ENCODE results near the gene MAD1L1. TPM values are rescaled to one million over a fixed set of nuclear protein-coding genes. Genes with fewer than 3 reads are reported as not detected.

The MAD1L1 gene
- total RNA-seq, 1 experiment from 2014 or later = 43.8 TPM

DNA sequence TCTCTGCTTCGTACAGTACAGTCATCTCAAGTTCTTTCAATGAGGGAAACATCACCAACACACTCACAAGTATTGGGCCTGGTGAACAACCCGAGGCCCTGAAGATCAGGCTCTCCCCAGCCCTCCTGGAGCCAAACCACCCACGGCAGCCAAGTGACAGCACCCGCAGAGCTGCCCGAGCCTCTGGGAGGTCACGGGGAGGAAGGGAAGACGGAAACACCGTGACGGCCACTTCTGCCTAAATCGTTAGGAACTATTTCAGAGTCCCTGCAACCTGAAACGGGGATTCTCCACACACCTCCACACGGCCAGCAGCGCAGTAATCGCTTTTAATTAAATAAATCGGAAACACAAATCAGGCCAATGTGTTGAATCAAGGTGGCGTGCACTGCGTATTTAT lies 222.6 kb downstream of the MAD1L1 start:
- DNase-seq (ENCODE audit: low spot score) = no peak
- TF ChIP-seq CBFB (CRISPR knock-in tag; IDR thresholded peaks at IDR 0.05; ENCODE audit: low read depth) = no peak
- TF ChIP-seq, protein P1, sequence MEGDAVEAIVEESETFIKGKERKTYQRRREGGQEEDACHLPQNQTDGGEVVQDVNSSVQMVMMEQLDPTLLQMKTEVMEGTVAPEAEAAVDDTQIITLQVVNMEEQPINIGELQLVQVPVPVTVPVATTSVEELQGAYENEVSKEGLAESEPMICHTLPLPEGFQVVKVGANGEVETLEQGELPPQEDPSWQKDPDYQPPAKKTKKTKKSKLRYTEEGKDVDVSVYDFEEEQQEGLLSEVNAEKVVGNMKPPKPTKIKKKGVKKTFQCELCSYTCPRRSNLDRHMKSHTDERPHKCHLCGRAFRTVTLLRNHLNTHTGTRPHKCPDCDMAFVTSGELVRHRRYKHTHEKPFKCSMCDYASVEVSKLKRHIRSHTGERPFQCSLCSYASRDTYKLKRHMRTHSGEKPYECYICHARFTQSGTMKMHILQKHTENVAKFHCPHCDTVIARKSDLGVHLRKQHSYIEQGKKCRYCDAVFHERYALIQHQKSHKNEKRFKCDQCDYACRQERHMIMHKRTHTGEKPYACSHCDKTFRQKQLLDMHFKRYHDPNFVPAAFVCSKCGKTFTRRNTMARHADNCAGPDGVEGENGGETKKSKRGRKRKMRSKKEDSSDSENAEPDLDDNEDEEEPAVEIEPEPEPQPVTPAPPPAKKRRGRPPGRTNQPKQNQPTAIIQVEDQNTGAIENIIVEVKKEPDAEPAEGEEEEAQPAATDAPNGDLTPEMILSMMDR (IDR thresholded peaks at IDR 0.05) = no peak
- no peak for TF ChIP-seq OVOL2 (CRISPR knock-in tag; IDR thresholded peaks at IDR 0.05; ENCODE audit: borderline replicate concordance)
- TF ChIP-seq, protein P2, sequence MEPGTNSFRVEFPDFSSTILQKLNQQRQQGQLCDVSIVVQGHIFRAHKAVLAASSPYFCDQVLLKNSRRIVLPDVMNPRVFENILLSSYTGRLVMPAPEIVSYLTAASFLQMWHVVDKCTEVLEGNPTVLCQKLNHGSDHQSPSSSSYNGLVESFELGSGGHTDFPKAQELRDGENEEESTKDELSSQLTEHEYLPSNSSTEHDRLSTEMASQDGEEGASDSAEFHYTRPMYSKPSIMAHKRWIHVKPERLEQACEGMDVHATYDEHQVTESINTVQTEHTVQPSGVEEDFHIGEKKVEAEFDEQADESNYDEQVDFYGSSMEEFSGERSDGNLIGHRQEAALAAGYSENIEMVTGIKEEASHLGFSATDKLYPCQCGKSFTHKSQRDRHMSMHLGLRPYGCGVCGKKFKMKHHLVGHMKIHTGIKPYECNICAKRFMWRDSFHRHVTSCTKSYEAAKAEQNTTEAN (CRISPR knock-in tag; IDR thresholded peaks at IDR 0.05) = no peak
- TF ChIP-seq, protein P3, sequence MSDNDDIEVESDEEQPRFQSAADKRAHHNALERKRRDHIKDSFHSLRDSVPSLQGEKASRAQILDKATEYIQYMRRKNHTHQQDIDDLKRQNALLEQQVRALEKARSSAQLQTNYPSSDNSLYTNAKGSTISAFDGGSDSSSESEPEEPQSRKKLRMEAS (CRISPR knock-in tag; IDR thresholded peaks at IDR 0.05) = no peak
- TF ChIP-seq GABPB1 (CRISPR knock-in tag; IDR thresholded peaks at IDR 0.05) = no peak
- TF ChIP-seq, protein P4, sequence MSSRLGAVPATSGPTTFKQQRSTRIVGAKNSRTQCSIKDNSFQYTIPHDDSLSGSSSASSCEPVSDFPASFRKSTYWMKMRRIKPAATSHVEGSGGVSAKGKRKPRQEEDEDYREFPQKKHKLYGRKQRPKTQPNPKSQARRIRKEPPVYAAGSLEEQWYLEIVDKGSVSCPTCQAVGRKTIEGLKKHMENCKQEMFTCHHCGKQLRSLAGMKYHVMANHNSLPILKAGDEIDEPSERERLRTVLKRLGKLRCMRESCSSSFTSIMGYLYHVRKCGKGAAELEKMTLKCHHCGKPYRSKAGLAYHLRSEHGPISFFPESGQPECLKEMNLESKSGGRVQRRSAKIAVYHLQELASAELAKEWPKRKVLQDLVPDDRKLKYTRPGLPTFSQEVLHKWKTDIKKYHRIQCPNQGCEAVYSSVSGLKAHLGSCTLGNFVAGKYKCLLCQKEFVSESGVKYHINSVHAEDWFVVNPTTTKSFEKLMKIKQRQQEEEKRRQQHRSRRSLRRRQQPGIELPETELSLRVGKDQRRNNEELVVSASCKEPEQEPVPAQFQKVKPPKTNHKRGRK (CRISPR knock-in tag; IDR thresholded peaks at IDR 0.05; ENCODE audit: borderline replicate concordance) = no peak
- no peak for TF ChIP-seq ZNF121 (CRISPR knock-in tag; IDR thresholded peaks at IDR 0.05)
- no peak for TF ChIP-seq ZNF317 (CRISPR knock-in tag; IDR thresholded peaks at IDR 0.05; ENCODE audit: borderline replicate concordance, low read depth)
- TF ChIP-seq FOXP1 (CRISPR knock-in tag; IDR thresholded peaks at IDR 0.05; ENCODE audit: borderline replicate concordance) = no peak
- no peak for TF ChIP-seq ATF1 (CRISPR knock-in tag; IDR thresholded peaks at IDR 0.05)
- TF ChIP-seq, protein P5, sequence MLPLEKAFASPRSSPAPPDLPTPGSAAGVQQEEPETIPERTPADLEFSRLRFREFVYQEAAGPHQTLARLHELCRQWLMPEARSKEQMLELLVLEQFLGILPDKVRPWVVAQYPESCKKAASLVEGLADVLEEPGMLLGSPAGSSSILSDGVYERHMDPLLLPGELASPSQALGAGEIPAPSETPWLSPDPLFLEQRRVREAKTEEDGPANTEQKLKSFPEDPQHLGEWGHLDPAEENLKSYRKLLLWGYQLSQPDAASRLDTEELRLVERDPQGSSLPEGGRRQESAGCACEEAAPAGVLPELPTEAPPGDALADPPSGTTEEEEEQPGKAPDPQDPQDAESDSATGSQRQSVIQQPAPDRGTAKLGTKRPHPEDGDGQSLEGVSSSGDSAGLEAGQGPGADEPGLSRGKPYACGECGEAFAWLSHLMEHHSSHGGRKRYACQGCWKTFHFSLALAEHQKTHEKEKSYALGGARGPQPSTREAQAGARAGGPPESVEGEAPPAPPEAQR (CRISPR knock-in tag; IDR thresholded peaks at IDR 0.05) = no peak
- no peak for TF ChIP-seq ETV6 (CRISPR knock-in tag; IDR thresholded peaks at IDR 0.05)
- no peak for TF ChIP-seq CREB1 (CRISPR knock-in tag; IDR thresholded peaks at IDR 0.05)
- TF ChIP-seq, protein P6, sequence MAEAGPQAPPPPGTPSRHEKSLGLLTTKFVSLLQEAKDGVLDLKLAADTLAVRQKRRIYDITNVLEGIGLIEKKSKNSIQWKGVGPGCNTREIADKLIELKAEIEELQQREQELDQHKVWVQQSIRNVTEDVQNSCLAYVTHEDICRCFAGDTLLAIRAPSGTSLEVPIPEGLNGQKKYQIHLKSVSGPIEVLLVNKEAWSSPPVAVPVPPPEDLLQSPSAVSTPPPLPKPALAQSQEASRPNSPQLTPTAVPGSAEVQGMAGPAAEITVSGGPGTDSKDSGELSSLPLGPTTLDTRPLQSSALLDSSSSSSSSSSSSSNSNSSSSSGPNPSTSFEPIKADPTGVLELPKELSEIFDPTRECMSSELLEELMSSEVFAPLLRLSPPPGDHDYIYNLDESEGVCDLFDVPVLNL (CRISPR knock-in tag; IDR thresholded peaks at IDR 0.05; ENCODE audit: borderline replicate concordance, low read depth) = no peak
- Mint-ChIP-seq H3K9me3 (no peaks in the 10 kb centered on the region), H3K36me3 (no peaks in the 10 kb centered on the region), H3K4me3 (no peak overlapping the region), H3K27ac (peak overlapping the region; percentile 29; the same call in 1 of the 2 replicates), H3K27me3 (ENCODE audit: low read depth) (no peaks in the 10 kb centered on the region), H3K4me1 (no peaks in the 10 kb centered on the region)
- no peak for ATAC-seq
- ChIA-PET POLR2A (interaction anchor here (0.7 kb wide), 2 partner anchors 28 to 155 kb away, joined by 7 to 9 read pairs; no protein-coding TSS in a partner anchor), CTCF (no interaction called here)

DNA sequence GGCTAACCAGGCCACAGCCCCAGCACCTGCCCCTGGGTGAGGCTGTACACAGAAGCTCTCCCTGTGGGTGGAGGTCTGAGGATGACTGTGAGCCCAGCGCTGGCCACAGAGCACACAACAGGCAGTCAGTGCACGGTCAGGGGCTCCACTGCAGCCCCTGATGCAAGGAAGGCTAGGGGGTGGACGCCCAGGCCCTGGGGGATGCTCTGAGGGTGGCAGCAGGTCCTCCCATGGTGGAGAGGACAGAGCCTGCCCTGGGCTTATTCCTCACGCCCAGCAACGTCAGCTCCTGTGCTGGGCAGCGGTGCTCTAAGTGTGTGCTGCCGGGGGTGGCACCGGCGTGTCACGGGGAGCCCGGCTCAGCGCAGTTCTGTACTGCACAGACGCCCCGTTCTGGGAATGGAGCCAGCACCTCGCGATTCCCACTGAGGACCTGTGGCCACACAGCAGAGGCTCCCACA lies 223.2 kb downstream of the MAD1L1 start:
- POLR2A ChIA-PET = no interaction called here
- no peak overlapping the region for H3K4me3 Mint-ChIP-seq
- TF ChIP-seq, protein P7, sequence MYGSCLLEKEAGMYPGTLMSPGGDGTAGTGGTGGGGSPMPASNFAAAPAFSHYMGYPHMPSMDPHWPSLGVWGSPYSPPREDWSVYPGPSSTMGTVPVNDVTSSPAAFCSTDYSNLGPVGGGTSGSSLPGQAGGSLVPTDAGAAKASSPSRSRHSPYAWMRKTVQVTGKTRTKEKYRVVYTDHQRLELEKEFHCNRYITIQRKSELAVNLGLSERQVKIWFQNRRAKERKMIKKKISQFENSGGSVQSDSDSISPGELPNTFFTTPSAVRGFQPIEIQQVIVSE (CRISPR knock-in tag; IDR thresholded peaks at IDR 0.05; ENCODE audit: borderline replicate concordance) = no peak
- TF ChIP-seq SOX15 (CRISPR knock-in tag; IDR thresholded peaks at IDR 0.05) = no peak
- TF ChIP-seq, protein P8, sequence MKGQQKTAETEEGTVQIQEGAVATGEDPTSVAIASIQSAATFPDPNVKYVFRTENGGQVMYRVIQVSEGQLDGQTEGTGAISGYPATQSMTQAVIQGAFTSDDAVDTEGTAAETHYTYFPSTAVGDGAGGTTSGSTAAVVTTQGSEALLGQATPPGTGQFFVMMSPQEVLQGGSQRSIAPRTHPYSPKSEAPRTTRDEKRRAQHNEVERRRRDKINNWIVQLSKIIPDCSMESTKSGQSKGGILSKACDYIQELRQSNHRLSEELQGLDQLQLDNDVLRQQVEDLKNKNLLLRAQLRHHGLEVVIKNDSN (CRISPR knock-in tag; IDR thresholded peaks at IDR 0.05) = no peak
- TF ChIP-seq, protein P9, sequence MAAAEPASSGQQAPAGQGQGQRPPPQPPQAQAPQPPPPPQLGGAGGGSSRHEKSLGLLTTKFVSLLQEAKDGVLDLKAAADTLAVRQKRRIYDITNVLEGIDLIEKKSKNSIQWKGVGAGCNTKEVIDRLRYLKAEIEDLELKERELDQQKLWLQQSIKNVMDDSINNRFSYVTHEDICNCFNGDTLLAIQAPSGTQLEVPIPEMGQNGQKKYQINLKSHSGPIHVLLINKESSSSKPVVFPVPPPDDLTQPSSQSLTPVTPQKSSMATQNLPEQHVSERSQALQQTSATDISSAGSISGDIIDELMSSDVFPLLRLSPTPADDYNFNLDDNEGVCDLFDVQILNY (CRISPR knock-in tag; IDR thresholded peaks at IDR 0.05) = no peak
- no peak for TF ChIP-seq ZNF232 (CRISPR knock-in tag; IDR thresholded peaks at IDR 0.05)
- TF ChIP-seq, protein P10, sequence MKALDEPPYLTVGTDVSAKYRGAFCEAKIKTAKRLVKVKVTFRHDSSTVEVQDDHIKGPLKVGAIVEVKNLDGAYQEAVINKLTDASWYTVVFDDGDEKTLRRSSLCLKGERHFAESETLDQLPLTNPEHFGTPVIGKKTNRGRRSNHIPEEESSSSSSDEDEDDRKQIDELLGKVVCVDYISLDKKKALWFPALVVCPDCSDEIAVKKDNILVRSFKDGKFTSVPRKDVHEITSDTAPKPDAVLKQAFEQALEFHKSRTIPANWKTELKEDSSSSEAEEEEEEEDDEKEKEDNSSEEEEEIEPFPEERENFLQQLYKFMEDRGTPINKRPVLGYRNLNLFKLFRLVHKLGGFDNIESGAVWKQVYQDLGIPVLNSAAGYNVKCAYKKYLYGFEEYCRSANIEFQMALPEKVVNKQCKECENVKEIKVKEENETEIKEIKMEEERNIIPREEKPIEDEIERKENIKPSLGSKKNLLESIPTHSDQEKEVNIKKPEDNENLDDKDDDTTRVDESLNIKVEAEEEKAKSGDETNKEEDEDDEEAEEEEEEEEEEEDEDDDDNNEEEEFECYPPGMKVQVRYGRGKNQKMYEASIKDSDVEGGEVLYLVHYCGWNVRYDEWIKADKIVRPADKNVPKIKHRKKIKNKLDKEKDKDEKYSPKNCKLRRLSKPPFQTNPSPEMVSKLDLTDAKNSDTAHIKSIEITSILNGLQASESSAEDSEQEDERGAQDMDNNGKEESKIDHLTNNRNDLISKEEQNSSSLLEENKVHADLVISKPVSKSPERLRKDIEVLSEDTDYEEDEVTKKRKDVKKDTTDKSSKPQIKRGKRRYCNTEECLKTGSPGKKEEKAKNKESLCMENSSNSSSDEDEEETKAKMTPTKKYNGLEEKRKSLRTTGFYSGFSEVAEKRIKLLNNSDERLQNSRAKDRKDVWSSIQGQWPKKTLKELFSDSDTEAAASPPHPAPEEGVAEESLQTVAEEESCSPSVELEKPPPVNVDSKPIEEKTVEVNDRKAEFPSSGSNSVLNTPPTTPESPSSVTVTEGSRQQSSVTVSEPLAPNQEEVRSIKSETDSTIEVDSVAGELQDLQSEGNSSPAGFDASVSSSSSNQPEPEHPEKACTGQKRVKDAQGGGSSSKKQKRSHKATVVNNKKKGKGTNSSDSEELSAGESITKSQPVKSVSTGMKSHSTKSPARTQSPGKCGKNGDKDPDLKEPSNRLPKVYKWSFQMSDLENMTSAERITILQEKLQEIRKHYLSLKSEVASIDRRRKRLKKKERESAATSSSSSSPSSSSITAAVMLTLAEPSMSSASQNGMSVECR (CRISPR knock-in tag; IDR thresholded peaks at IDR 0.05; ENCODE audit: borderline replicate concordance) = no peak

More for the DNA sequence above, 223.2 kb downstream of the MAD1L1 start:
- no peaks in the 10 kb centered on the region for H3K9me3 Mint-ChIP-seq
- H3K27ac Mint-ChIP-seq = no peak overlapping the region
- ATAC-seq (no peak), DNase-seq (ENCODE audit: low spot score) (no peak)
- H3K27me3 Mint-ChIP-seq (ENCODE audit: low read depth) = no peaks in the 10 kb centered on the region
- H3K36me3 Mint-ChIP-seq = no peaks in the 10 kb centered on the region
- CTCF ChIA-PET = no interaction called here
- no peaks in the 10 kb centered on the region for H3K4me1 Mint-ChIP-seq
